Smooth muscle cell of the pulmonary artery (primary cell): ENCODE data around the gene KLHL18. TPM values are rescaled to one million over a fixed set of nuclear protein-coding genes. Genes with fewer than 3 reads are reported as not detected.

ENCODE experiments used
- total RNA-seq: library from RNA; depleted of rRNA; stranded (reverse); fragments of >200 nt; gene quantifications from 2 replicates; pipeline ENCODE4 v1.2.3, GENCODE V29; 2014

KLHL18 gene
- total RNA-seq: 22.9 and 26.6 TPM in 2 replicates

GRCh38 chr3:47282424-47283192, at the start of gene KLHL18, which contains the start of gene KIF9:
Gene KLHL18, plus strand, starts transcription at chr3:47282944. Its CDS starts 22 bp downstream, at chr3:47282966.
Gene KIF9, minus strand, starts transcription at chr3:47282799. Its CDS starts 5,425 bp downstream, at chr3:47277374.

GRCh38 chr3:47380601-47381316, 98.0 kb downstream of the KLHL18 start, which contains the start of gene PTPN23:
Gene PTPN23, plus strand, starts transcription at chr3:47381021. Its CDS starts 76 bp downstream, at chr3:47381097.

Other genes starting within 250 kb of the KLHL18 start
- 32.1 and 34.9 TPM in 2 replicates for gene SETD2, start 118.8 kb upstream of the KLHL18 start, total RNA-seq
- gene KIF9, start 145 bp upstream of the KLHL18 start, total RNA-seq: 3.0 and 3.4 TPM in 2 replicates
- gene PTPN23, start 98.1 kb downstream of the KLHL18 start, total RNA-seq: 31.1 and 37.2 TPM in 2 replicates
- 75.0 and 90.4 TPM in 2 replicates for gene SCAP, start 193.0 kb downstream of the KLHL18 start, total RNA-seq
- gene ELP6, start 230.8 kb downstream of the KLHL18 start, total RNA-seq: 22.8 and 24.4 TPM in 2 replicates